ENCODE data around the gene RRP9. TPM values are rescaled to one million over a fixed set of nuclear protein-coding genes. Genes with fewer than 3 reads are reported as not detected.

RRP9 gene
- total and polyA plus RNA-seq, 4 experiments from 2014 or later = 15.2 to 20.7 (median 18.3) TPM

GRCh38 chr3:51888463-51889105 lies 53.1 kb downstream of the RRP9 start:
- intact Hi-C loops (cut with micrococcal nuclease) = no loop called here
- no peaks in the 10 kb centered on the region for H3K27me3 ChIP-seq (ENCODE audit: insufficient read depth, low read length)
- no peak for DNase-seq
- no peaks in the 10 kb centered on the region for H3K9me3 ChIP-seq (ENCODE audit: control insufficient read depth in 1 of 2, low read length in 2 of 2)
- Mint-ChIP-seq H3K27me3 (peaks cover 11 to 12% of the 10 kb centered on the region in 2 donors), H3K36me3 (no peaks in the 10 kb centered on the region), H3K27ac (no peak overlapping the region), H3K4me1 (peaks cover 0 to 8% (median 1%) of the 10 kb centered on the region in 4 donors), H3K9me3 (no peaks in the 10 kb centered on the region), H3K4me3 (no peak overlapping the region)
- POLR2A ChIA-PET (ENCODE audit: partially characterized antibody) = no interaction called here
- no peak overlapping the region for H3K4me3 ChIP-seq (ENCODE audit: low read length in 2 of 2)
- H3K4me1 ChIP-seq (ENCODE audit: insufficient read depth, low read length) = peaks cover 3% of the 10 kb centered on the region
- H3K27ac ChIP-seq (ENCODE audit: low read depth, low read length) = no peak overlapping the region
- H3K36me3 ChIP-seq (ENCODE audit: insufficient read depth, low read length) = no peaks in the 10 kb centered on the region
- CTCF ChIA-PET (ENCODE audit: partially characterized antibody) = no interaction called here

GRCh38 chr3:51887620-51888019 lies 54.1 kb downstream of the RRP9 start:
- no peak overlapping the region for H3K4me3 Mint-ChIP-seq
- no peak overlapping the region for H3K27ac ChIP-seq (ENCODE audit: low read depth, low read length)
- ChIA-PET CTCF (ENCODE audit: partially characterized antibody) (no interaction called here), POLR2A (ENCODE audit: partially characterized antibody) (no interaction called here)
- no peaks in the 10 kb centered on the region for H3K9me3 ChIP-seq (ENCODE audit: control insufficient read depth in 1 of 2, low read length in 2 of 2)
- peaks cover 0 to 8% (median 1%) of the 10 kb centered on the region in 4 donors for H3K4me1 Mint-ChIP-seq
- no peaks in the 10 kb centered on the region for H3K9me3 Mint-ChIP-seq
- no peaks in the 10 kb centered on the region for H3K36me3 Mint-ChIP-seq
- H3K27me3 Mint-ChIP-seq = peaks cover 8 to 11% of the 10 kb centered on the region in 2 donors
- H3K27me3 ChIP-seq (ENCODE audit: insufficient read depth, low read length) = no peaks in the 10 kb centered on the region
- intact Hi-C loops (cut with micrococcal nuclease) = no loop called here
- no peak overlapping the region for H3K4me3 ChIP-seq (ENCODE audit: low read length in 2 of 2)
- no peak overlapping the region for H3K27ac Mint-ChIP-seq
- H3K4me1 ChIP-seq (ENCODE audit: insufficient read depth, low read length) = peaks cover 3% of the 10 kb centered on the region
- no peak for DNase-seq
- H3K36me3 ChIP-seq (ENCODE audit: insufficient read depth, low read length) = no peaks in the 10 kb centered on the region

DNA sequence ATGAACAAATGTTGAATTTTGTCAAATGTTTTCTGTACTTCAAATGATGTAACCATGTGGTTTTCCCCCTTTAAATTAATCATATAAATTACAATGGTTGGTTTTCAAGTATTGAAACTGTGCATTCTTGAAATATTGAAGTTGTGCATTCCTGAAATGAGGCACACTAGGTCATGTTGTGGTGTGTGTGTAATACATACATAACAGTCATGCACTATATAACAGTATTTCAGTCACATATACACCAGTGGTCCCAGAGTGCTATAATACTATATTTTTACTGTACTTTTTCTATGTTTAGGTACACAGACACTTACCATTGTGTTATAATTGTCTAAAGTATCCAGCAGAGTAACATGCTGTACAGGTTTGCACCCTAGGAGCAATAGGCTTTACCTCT lies 55.3 kb downstream of the RRP9 start:
- intact Hi-C loops (cut with micrococcal nuclease) = no loop called here
- POLR2A ChIA-PET (ENCODE audit: partially characterized antibody) = no interaction called here
- no peaks in the 10 kb centered on the region for H3K27me3 ChIP-seq (ENCODE audit: insufficient read depth, low read length)
- Mint-ChIP-seq H3K4me3 (no peak overlapping the region), H3K27me3 (peaks cover 6 to 14% of the 10 kb centered on the region in 2 donors), H3K9me3 (no peaks in the 10 kb centered on the region), H3K36me3 (no peaks in the 10 kb centered on the region), H3K27ac (no peak overlapping the region), H3K4me1 (peaks cover 0 to 1% (median under 1%) of the 10 kb centered on the region in 4 donors)
- no peaks in the 10 kb centered on the region for H3K9me3 ChIP-seq (ENCODE audit: control insufficient read depth in 1 of 2, low read length in 2 of 2)
- CTCF ChIA-PET (ENCODE audit: partially characterized antibody) = no interaction called here
- H3K36me3 ChIP-seq (ENCODE audit: insufficient read depth, low read length) = no peaks in the 10 kb centered on the region
- H3K4me3 ChIP-seq (ENCODE audit: low read length in 2 of 2) = no peak overlapping the region
- peaks cover under 1% of the 10 kb centered on the region for H3K4me1 ChIP-seq (ENCODE audit: insufficient read depth, low read length)
- DNase-seq = no peak
- H3K27ac ChIP-seq (ENCODE audit: low read depth, low read length) = no peak overlapping the region

Other genes starting within 250 kb of the RRP9 start
- 1 to 10 TPM; 1.1 to 1.9 TPM for gene GRM2, start 234.8 kb downstream of the RRP9 start, total RNA-seq
- gene GRM2, start 234.8 kb downstream of the RRP9 start, polyA plus RNA-seq = under 1 TPM in 1 of 2 donors, not detected in 1; 0.07 TPM
- not detected for gene IQCF6, start 162.7 kb downstream of the RRP9 start, total RNA-seq
- not detected for gene IQCF6, start 162.7 kb downstream of the RRP9 start, polyA plus RNA-seq
- gene IQCF2, start 80.3 kb downstream of the RRP9 start, total RNA-seq = not detected
- not detected for gene IQCF2, start 80.3 kb downstream of the RRP9 start, polyA plus RNA-seq
- gene IQCF5, start 66.3 kb downstream of the RRP9 start, total RNA-seq = not detected
- gene IQCF5, start 66.3 kb downstream of the RRP9 start, polyA plus RNA-seq = not detected
- not detected for gene IQCF1, start 38.6 kb downstream of the RRP9 start, total RNA-seq
- not detected for gene IQCF1, start 38.6 kb downstream of the RRP9 start, polyA plus RNA-seq
- 10 to 100 TPM in 1 of 2 experiments, 1 to 10 TPM in 1; 8.1 to 10.5 TPM for gene PARP3, start 459 bp upstream of the RRP9 start, total RNA-seq
- 1 to 10 TPM; 2.9 to 5.6 TPM for gene PARP3, start 459 bp upstream of the RRP9 start, polyA plus RNA-seq
- gene GPR62, start 13.5 kb upstream of the RRP9 start, total RNA-seq = not detected
- gene GPR62, start 13.5 kb upstream of the RRP9 start, polyA plus RNA-seq = not detected
- gene PCBP4, start 25.6 kb upstream of the RRP9 start, total RNA-seq = 10 to 100 TPM; 18.7 to 20.5 TPM
- gene PCBP4, start 25.6 kb upstream of the RRP9 start, polyA plus RNA-seq = 10 to 100 TPM; 13.0 to 19.4 TPM
- 10 to 100 TPM; 82.1 to 85.6 TPM for gene ABHD14B, start 32.1 kb upstream of the RRP9 start, total RNA-seq
- gene ABHD14B, start 32.1 kb upstream of the RRP9 start, polyA plus RNA-seq = 100 to 1,000 TPM in 1 of 2 donors, 10 to 100 TPM in 1; 77.4 to 112 TPM
- 10 to 100 TPM; 23.7 to 24.5 TPM for gene ABHD14A, start 33.2 kb upstream of the RRP9 start, total RNA-seq
- 100 to 1,000 TPM in 1 of 2 donors, 10 to 100 TPM in 1; 95.6 to 136 TPM for gene ABHD14A, start 33.2 kb upstream of the RRP9 start, polyA plus RNA-seq
- gene ACY1, start 41.6 kb upstream of the RRP9 start, total RNA-seq = 1 to 10 TPM; 7.7 to 8.4 TPM
- 10 to 100 TPM; 11.4 to 14.9 TPM for gene ACY1, start 41.6 kb upstream of the RRP9 start, polyA plus RNA-seq
- gene RPL29, start 54.0 kb upstream of the RRP9 start, total RNA-seq = 1,000 to 10,000 TPM; 1,263 to 1,270 TPM
- gene RPL29, start 54.0 kb upstream of the RRP9 start, polyA plus RNA-seq = 1,000 to 10,000 TPM in 1 of 2 donors, 100 to 1,000 TPM in 1; 967 to 1,467 TPM
- gene DUSP7, start 114.7 kb upstream of the RRP9 start, total RNA-seq = 10 to 100 TPM; 43.6 to 44.7 TPM
- gene DUSP7, start 114.7 kb upstream of the RRP9 start, polyA plus RNA-seq = 10 to 100 TPM in 1 of 2 donors, 1 to 10 TPM in 1; 2.8 to 10.2 TPM
- gene POC1A, start 212.5 kb upstream of the RRP9 start, total RNA-seq = 1 to 10 TPM in 1 of 2 experiments, under 1 TPM in 1; 0.99 to 1.1 TPM
- 1 to 10 TPM in 1 of 2 donors, under 1 TPM in 1; 0.36 to 2.4 TPM for gene POC1A, start 212.5 kb upstream of the RRP9 start, polyA plus RNA-seq